ENCODE data around the gene SREBF2. TPM values are rescaled to one million over a fixed set of nuclear protein-coding genes. Genes with fewer than 3 reads are reported as not detected.

SREBF2 gene
- total RNA-seq, 1 donor from 2014 or later, result 108 TPM

GRCh38 chr22:41810022-41810421, 22.9 kb upstream of the SREBF2 start:
- no peak for TF ChIP-seq CTCF (IDR thresholded peaks at IDR 0.05; ENCODE audit: insufficient read depth, low read length, poor library complexity, severe bottlenecking)
- peaks cover 1% of the 10 kb centered on the region for H3K36me3 ChIP-seq (ENCODE audit: control insufficient read depth, insufficient read depth, low read length)
- H3K4me3 ChIP-seq (ENCODE audit: low read depth, low read length), result no peak overlapping the region
- DNase-seq (ENCODE audit: low read depth), result no peak
- H3K27me3 ChIP-seq (ENCODE audit: control insufficient read depth, insufficient read depth, low read length), result no peaks in the 10 kb centered on the region

- peaks cover 1% of the 10 kb centered on the region for H3K36me3 ChIP-seq (ENCODE audit: control insufficient read depth, insufficient read depth, low read length)
- no peak overlapping the region for H3K4me3 ChIP-seq (ENCODE audit: low read depth, low read length)
- no peak for TF ChIP-seq CTCF (IDR thresholded peaks at IDR 0.05; ENCODE audit: insufficient read depth, low read length, poor library complexity, severe bottlenecking)
- H3K27me3 ChIP-seq (ENCODE audit: control insufficient read depth, insufficient read depth, low read length), result no peaks in the 10 kb centered on the region
- no peak for DNase-seq (ENCODE audit: low read depth)
These were observed 19.9 kb upstream of the SREBF2 start for GRCh38 chr22:41812805-41813545.

GRCh38 chr22:41813726-41814410, 19.0 kb upstream of the SREBF2 start:
- H3K27me3 ChIP-seq (ENCODE audit: control insufficient read depth, insufficient read depth, low read length), result no peaks in the 10 kb centered on the region
- TF ChIP-seq CTCF (IDR thresholded peaks at IDR 0.05; ENCODE audit: insufficient read depth, low read length, poor library complexity, severe bottlenecking), result no peak
- H3K36me3 ChIP-seq (ENCODE audit: control insufficient read depth, insufficient read depth, low read length), result peaks cover 1% of the 10 kb centered on the region
- H3K4me3 ChIP-seq (ENCODE audit: low read depth, low read length), result no peak overlapping the region
- DNase-seq (ENCODE audit: low read depth), result no peak

- Histone ChIP-seq H3K4me3 (ENCODE audit: low read depth, low read length) (no peak overlapping the region), H3K36me3 (ENCODE audit: control insufficient read depth, insufficient read depth, low read length) (no peaks in the 10 kb centered on the region), H3K27me3 (ENCODE audit: control insufficient read depth, insufficient read depth, low read length) (no peaks in the 10 kb centered on the region)
- no peak for TF ChIP-seq CTCF (IDR thresholded peaks at IDR 0.05; ENCODE audit: insufficient read depth, low read length, poor library complexity, severe bottlenecking)
- DNase-seq (ENCODE audit: low read depth), result no peak
These were observed 17.2 kb upstream of the SREBF2 start for GRCh38 chr22:41815716-41816115.

GRCh38 chr22:41816241-41816640, 16.7 kb upstream of the SREBF2 start:
- no peak overlapping the region for H3K4me3 ChIP-seq (ENCODE audit: low read depth, low read length)
- H3K36me3 ChIP-seq (ENCODE audit: control insufficient read depth, insufficient read depth, low read length), result no peaks in the 10 kb centered on the region
- no peak for DNase-seq (ENCODE audit: low read depth)
- no peaks in the 10 kb centered on the region for H3K27me3 ChIP-seq (ENCODE audit: control insufficient read depth, insufficient read depth, low read length)
- TF ChIP-seq CTCF (IDR thresholded peaks at IDR 0.05; ENCODE audit: insufficient read depth, low read length, poor library complexity, severe bottlenecking), result no peak

Data from kidney epithelial cell (primary cell).